HG02885 (cell line): ENCODE results near the gene SNAPC2.
"Not testable (repeated sequence)": the region's sequence is repeated elsewhere in the genome, so short reads cannot be mapped to it uniquely, and the experiment has no call there.

Source experiments
- ATAC-seq: cut with Tn5 transposase; IDR thresholded peaks from one replicate; pipeline ENCODE4 v1.9.1; 2021; ENCODE audit warnings: mild to moderate bottlenecking; ENCODE audit not compliant: unreplicated experiment, poor library complexity

SNAPC2 gene

DNA sequence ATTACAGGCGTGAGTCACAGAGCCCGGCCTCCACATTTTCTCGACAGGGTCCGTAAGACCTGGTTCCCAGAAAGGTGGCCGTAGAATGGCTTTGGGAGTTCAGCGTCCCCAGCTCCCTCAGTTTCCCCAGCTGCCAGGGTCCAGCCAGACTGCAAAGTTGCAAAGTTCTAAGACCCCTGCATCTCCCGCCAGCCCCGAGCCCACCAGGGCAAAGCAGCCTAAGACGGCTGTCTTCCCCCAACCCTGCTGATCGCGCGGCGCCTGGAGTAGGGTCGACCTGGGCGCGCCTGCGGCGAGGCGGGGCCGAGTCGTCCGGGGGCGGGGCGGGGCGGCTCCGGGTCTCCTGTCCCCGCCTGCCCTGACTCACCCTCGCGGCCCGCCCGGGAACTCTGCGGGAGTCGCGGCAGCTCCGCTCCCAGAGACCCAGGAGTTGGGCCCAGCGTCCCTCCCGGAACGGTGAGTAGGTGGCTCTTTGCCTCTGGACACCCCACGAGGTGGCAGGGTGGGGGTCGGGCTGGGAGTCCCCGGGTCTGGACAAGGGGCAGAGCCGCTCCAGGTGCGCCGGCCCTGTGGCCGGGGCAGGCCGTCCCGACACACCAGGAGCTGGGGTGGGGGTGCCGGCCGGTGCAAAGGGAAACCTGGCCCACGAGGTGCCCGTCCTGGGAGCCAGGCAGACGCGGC, 31.9 kb upstream of the SNAPC2 start, which contains the start of gene LRRC8E:
TSS of gene LRRC8E (plus strand) at position 366 of the 681 bp plus-strand sequence. CDS start 7,094 bp downstream, outside the sequence.
- no peak for ATAC-seq

DNA sequence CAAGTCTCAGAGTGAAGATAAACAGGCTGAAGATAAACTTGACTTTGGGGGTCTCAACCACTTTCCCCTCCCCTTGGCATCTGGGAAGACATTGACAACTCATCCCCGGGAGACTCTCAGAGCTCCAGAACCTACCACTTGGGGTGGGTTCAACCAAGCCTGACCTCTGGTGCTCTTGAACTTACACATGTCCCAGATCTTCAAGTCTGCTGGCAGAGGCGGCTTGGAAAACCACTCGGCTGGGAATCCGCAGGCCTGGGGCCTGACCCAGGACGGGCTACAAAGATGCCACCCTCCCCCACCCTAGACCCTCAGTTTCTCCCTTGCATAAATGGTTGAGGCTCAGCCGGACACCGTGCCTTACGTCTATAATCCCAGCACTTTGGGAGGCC, 31.3 kb upstream of the SNAPC2 start:
- ATAC-seq: no peak

DNA sequence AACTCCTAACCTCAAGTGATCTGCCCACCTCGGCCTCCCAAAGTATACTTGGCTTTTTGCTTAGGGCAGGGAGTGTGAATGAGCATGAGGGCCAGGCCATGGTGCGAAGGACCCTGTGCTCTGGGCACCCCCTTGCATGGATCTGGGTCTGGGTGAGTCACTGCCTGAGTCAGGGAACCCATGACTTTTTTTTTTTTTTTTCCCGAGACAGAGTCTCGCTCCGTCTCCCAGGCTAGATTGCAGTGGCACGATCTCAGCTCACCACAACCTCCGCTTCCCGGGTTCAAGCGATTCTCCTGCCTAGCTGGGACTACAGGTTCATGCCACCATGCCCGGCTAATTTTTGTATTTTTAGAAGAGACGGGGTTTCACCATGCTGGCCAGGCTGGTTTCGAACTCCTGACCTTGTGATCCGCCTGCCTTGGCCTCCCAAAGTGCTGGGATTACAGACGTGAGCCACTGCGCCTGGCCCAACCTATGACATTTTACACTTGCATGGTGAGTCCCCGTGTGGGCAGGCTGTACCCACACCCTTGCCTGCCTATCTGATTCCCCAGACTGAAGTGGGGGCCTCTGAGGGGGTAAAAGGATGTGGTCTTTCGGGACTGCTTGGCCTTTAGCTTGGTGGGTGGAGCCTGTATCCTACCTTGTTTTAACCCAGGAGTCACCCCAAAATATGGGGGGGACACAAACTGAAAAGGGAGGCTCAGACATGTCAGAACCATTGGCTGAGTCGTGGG, 26.6 kb upstream of the SNAPC2 start:
- ATAC-seq: not testable (repeated sequence)

DNA sequence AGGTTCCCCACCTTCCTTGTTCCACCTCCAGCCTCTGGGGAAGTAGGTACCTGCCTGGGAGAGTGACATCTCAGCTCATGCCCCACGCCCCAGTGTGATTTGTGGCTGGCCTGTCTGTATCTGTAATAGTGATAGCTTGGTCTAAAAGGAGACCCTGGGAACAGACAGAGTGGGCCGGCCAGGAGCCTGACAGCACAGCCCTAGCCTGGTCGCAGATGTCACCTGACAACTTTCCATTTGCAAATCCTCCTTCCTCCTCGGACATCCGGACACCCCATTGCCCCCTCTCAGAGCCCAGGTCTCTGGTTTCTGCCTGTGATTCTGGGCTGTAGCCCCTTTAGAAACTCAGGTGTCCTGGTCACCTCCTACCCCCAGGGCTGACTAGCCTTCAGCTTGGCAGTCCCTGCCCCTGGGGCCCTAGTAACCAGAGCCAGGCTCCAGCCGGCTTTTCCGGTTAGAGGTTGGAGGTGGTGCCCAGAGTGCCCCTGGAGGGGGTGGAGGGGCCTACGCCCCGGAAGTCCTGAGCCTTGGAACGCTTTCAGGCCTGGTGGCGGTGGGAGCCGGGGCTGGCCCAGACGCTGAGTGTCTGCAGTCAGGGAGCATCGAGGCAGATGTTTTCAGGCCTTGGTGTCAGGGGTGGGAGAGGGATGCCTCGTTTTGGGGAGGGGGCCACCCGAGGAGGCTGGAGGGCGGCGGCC, 25.4 kb upstream of the SNAPC2 start:
- no peak for ATAC-seq

DNA sequence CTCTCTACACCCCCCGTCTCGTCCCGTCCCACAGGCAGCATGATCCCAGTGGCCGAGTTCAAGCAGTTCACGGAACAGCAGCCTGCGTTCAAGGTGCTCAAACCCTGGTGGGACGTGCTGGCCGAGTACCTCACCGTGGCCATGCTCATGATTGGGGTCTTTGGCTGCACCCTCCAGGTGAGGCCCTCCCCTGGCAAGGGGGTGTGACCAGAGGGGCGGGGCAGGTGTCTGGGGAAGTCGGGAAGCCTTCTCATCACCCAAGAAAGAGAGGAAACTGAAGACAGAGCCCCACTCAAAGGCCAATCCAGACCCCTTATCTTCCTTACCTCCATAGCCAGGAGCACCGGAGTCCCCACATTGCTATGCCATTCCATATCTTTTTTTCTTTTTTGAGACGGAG, 24.6 kb upstream of the SNAPC2 start:
- ATAC-seq: no peak

DNA sequence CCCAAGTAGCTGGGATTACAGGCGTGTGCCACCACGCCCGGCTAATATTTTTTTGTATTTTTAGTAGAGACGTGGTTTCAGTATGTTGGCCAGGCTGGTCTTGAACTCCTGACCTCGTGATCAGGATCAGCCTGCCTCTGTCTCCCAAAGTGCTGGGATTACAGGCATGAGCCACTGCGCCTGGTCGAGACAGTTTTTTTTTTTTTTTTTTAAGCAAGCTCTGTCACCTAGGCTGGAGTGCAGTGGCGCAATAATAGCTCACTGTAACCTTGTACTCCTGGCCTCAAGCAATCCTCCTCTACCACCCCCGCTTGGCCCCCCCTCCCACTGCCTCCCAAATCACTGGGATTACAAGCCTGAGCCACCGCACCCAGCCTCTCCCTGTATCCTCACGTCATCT, 22.8 kb upstream of the SNAPC2 start:
- ATAC-seq: no peak

DNA sequence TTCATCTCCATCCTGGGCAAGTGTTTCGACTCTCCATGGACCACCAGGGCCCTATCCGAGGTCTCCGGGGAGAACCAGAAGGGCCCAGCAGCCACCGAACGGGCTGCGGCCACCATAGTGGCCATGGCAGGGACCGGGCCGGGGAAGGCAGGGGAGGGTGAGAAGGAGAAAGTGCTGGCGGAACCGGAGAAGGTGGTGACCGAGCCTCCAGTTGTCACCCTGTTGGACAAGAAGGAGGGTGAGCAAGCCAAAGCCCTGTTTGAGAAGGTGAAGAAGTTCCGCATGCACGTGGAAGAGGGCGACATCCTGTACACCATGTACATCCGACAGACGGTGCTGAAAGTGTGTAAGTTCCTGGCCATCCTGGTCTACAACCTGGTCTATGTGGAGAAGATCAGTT, 21.2 kb upstream of the SNAPC2 start:
- no peak for ATAC-seq

DNA sequence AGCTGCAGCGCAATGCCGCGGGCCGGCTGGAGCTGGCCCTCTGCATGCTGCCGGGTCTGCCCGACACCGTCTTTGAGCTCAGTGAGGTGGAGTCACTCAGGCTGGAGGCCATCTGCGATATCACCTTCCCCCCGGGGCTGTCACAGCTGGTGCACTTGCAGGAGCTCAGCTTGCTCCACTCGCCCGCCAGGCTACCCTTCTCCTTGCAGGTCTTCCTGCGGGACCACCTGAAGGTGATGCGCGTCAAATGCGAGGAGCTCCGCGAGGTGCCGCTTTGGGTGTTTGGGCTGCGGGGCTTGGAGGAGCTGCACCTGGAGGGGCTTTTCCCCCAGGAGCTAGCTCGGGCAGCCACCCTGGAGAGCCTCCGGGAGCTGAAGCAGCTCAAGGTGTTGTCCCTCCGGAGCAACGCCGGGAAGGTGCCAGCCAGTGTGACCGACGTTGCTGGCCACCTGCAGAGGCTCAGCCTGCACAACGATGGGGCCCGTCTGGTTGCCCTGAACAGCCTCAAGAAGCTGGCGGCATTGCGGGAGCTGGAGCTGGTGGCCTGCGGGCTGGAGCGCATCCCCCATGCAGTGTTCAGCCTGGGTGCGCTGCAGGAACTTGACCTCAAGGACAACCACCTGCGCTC, 20.3 kb upstream of the SNAPC2 start:
- no peak for ATAC-seq

DNA sequence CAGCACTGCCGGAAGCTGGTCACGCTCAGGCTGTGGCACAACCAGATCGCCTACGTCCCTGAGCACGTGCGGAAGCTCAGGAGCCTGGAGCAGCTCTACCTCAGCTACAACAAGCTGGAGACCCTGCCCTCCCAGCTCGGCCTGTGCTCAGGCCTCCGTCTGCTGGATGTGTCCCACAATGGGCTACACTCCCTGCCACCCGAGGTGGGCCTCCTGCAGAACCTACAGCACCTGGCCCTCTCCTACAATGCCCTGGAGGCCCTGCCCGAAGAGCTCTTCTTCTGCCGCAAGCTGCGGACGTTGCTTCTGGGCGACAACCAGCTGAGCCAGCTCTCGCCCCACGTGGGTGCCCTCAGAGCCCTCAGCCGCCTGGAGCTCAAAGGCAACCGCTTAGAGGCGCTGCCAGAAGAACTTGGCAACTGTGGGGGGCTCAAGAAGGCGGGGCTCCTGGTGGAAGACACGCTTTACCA, 19.7 kb upstream of the SNAPC2 start:
- ATAC-seq: no peak

DNA sequence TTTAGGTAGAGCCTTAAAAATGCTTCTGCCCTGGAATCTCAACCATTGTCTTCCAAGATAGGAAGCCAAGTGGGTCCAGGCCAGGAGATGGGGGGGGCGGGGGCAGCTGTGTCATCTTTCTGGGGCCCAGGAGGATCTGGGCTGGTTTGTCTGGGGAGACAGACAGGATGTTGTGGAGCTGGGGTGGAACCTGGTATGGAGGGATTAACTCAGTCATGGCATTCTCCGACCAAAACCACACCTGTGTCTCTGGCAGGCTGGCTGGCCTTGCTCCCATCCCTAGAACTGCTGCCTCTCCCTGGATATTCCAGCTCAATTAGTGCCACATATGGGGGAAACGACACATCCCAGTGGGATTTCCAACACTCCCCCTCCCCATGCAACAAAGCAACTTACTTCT, 19.2 kb upstream of the SNAPC2 start:
- ATAC-seq: no peak

DNA sequence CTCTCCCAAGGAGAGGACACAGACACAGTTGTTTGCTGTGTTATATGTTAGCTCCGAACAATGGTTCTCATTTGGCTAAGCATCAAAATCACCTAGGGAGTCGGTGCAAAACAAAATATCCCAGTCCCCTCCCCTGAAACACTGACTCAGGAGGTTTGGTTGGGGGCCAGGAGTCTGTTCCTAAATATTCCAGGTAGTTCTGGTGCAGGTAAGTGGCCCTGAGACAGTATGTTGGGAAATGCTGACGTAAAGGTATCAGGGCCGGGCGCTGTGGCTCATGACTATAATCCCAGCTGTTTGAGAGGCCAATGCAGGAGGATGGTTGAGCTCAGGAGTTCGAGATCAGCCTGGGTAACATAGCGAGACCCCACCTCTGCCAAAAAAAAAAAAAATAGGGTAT, 18.8 kb upstream of the SNAPC2 start:
- ATAC-seq: no peak

DNA sequence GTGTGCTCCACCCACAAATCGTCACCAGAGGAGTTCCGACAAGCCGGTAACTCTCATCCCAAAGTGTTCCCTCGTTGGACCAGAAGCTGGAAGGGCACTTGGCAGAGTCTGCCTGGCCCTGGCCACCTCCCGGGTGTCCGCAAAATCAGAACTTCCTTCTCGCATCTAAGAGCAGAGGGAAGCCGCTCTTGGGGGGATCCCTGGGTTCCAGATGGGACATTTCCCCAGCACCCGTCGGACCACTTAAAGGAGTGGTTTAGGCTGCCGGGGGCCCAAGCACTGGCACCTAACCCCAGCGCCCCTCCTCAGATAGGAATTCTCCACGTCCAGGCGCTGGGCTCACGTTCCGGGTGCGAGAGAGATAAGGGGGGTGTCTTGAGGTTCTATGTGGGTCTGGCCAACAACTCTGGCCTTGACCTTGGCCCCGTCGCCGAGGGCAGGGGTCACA, 17.3 kb upstream of the SNAPC2 start:
- no peak for ATAC-seq

DNA sequence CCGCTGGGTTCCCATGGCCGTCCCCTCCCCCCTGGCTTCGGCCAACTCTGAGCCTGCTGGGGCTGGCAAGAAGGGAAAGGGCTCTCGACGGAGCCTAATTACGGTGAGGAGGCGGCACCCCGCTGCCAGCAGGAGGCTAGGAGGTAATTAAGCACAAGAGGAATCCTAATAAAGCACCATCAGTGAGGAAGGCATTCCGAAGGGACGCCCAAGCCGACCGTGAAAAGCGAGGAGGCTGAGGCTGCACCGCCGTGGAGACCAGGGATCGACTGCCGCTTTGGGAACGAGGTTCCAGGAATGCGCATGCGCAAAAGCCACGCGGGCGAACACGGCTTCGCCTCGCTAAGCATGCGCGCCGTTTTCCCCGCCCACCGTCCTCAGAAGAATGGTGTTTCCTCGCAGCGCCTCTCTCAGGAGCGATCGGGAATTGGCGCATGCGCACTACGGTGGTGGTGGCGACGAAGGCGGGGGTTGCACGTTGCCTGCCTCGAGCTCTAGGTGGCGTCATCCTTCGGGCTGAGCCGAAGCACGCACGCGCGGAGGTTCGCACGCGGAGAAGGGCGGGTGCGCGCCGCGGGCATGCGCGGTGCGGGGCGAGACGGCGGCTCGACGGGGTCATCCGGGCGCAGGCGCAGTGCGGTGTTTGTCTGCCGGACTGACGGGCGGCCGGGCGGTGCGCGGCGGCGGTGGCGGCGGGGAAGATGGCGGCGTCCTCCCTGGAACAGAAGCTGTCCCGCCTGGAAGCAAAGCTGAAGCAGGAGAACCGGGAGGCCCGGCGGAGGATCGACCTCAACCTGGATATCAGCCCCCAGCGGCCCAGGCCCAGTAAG, 16.7 kb upstream of the SNAPC2 start, which contains the start of gene MAP2K7:
TSS of gene MAP2K7 (plus strand) at position 634 of the 830 bp plus-strand sequence. CDS start at position 702, 68 bp downstream.
- peak; percentile 90 for ATAC-seq

DNA sequence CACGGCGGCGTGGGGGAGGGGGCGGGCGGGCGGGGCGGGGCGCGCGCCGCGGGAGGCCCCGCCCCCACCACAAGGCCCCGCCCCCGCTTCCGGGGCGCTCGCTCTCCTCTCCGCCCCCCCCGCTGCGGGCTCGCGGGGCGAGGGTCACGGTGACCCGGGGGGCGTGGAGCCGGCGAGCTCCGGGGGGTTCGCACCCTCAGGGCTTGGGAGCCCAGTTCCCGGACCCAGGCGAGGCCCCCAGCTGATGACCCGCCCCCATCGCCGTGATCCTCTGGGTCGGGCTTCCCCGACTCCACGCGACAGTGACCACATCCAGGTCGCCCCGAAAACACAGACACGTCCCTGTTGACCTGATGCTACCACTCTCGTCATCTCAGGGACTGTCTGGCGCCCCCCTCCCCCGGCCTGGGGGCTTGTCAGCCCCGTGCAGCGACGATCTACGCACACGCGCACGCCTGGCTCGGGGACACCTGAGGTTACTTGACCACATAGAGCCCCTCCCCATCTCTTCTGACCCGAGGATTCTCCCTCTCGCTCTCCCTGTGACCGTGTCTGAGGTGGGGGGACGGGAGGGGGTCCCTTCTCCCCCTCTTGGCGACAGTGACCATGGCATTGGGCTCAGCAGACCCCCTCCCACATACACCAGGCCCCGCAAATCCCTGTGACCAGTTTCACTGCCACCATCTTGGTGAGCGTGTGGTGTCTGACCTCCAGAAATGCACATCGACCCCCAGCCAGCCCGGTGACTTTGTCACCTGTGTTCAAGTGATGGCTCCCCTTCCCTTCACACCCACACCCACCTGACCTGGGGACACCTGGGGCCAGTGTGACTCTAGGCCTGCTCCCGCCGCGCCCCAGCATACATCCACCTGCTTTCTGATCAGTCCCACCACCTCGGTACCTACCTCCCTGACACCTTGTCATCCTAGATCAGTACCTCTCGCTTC, 15.8 kb upstream of the SNAPC2 start:
- ATAC-seq: peak; percentile 42

DNA sequence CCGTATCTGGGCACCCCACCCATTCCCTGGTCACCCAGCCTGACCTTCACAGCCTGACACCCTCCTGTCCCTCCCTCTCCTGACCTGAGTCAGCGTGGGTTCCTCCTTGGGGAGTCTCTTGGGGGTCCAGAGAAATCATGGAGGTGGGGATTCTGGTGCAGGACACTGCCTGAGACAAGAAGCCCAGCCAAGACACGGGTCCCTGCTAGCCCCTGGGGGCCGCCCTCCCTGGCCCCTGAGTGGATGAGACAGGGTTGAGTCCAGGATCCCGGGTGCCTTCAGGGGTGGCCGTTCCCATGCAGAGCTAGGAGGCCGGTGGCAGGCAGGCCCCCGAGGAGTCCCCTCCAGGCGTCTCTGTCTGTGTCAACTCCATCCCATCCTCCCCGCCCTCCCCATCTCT, 14.9 kb upstream of the SNAPC2 start:
- no peak for ATAC-seq

DNA sequence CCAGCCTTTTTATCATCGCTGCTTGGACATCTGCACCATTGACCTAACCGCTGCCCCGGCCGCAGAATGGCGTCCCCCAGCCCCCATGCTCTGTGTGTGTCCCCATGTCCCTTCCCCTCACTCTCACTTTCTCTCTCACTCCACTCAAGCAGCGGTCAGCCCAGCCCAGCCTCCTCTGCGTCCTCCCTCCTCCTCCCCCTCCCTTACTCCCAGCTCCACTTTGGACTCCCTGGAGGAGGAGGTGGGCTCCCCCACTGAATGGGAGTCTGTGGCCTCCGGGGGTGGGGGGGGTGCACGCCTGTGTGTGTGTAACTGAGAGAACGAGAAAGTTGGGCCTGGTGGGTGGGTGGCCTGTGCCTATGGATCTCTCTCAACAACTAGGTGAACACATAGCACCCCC, 14.3 kb upstream of the SNAPC2 start:
- ATAC-seq: no peak

DNA sequence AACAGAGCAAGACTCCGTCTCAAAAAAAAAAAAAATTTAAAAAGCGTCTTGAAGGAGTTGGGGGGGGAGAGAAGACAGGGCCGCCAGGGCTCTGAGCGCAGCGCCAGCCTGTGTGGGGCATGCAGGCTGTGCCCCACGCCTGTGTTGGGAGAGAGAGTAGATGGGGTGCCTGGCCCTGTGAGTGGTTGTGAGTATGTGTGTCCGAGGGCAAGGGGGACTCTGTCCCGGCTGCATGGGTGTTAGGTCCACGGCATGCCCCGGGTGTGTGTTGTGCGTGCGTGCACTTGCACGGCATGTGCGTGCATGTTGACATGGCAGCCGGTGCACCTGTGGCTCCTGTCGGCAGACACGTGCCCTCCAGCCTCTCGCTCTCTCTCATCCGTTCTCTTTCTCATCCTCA, 13.0 kb upstream of the SNAPC2 start:
- ATAC-seq: no peak

DNA sequence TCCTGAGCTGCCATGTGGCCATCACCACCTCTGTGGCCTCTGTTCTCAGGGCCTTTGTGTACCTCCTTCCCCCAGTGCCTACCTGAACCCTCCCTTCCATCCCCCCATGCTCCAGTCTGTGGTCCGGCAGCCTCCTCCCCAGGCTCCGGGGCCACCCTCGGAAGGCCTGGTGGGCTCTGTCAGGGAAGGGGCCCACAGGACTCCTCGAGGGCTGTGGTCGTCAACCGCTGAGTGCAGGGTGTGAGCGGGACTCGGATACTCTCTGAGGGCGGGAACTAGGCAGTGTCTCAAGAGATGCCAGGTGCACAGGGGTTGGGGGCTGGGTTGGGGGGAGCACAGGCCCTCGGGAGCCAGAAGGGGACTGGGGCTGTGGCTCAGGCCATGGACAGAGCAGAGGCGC, 12.6 kb upstream of the SNAPC2 start:
- ATAC-seq: no peak
